ENCODE measurements around the gene SASH3. TPM values are rescaled to one million over a fixed set of nuclear protein-coding genes. Genes with fewer than 3 reads are reported as not detected.

Gene SASH3
- total and polyA plus RNA-seq, 8 donors, result 0.58 to 12.1 (median 3.5) TPM; not detected in 1

DNA sequence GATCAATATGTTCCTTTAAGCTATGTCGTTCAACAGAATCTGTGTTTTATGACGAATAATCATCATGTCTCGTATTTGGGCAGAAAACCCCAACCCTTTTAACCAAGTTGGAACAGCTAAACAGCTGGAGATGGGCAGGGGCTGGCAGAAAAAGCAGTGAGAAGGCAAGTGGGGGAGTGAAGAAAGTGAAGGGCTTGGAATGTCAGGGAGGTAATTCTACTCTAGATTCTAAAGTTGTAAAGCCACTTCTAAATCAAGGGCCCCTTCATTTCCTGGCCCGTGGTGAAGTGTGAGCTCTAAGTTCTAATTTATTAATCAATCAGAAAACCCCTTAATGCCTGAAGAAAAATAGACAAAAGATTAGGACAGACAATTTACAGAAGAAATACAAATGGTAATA, 20.4 kb downstream of the SASH3 start:
- 43 to 89% (median 78%) methylated on average over 4 of the region's 4 CpGs for WGBS, 5 donors
- intact Hi-C loops (cut with DNase I; ENCODE audit: low total_unique reads), result no loop called here
- no peak for DNase-seq
- Histone ChIP-seq H3K27me3 (no peaks in the 10 kb centered on the region), H3K27ac (no peak overlapping the region), H3K4me3 (no peak overlapping the region), H3K36me3 (peaks cover 0 to 25% (median 13%) of the 10 kb centered on the region in 4 donors), H3K4me1 (no peaks in the 10 kb centered on the region), H3K9me3 (no peaks in the 10 kb centered on the region)
- TF ChIP-seq POLR2A (IDR thresholded peaks at IDR 0.05), result no peak
- TF ChIP-seq POLR2AphosphoS5 (IDR thresholded peaks at IDR 0.05), result no peak
- TF ChIP-seq EP300 (IDR thresholded peaks at IDR 0.05), result no peak
- no peak for TF ChIP-seq CTCF (IDR thresholded peaks at IDR 0.05)

DNA sequence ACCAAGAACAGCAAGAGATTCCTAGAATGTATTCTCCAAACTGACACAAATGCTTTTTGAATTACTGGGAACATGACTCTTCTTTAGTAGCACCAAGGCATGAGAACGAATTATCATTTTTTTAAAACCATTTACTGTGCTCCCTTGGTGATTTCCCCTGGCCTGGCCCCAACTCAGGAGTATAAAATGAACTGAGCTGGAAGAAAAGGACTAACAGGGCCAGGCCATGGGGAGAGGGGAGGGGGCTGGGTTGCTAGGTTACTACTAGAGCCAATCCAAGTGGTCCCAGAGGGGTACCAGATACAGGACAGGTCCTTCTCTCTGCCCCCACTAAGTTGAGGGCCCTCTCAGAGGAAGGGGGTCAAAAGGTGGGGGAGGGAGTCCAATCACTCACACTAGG, 23.1 kb downstream of the SASH3 start:
- TF ChIP-seq POLR2A (IDR thresholded peaks at IDR 0.05) (no peak), POLR2AphosphoS5 (IDR thresholded peaks at IDR 0.05) (no peak), EP300 (IDR thresholded peaks at IDR 0.05) (no peak), CTCF (IDR thresholded peaks at IDR 0.05) (no peak)
- intact Hi-C loops (cut with DNase I; ENCODE audit: low total_unique reads), result no loop called here
- H3K27ac ChIP-seq, result no peak overlapping the region
- no peaks in the 10 kb centered on the region for H3K27me3 ChIP-seq
- peaks cover 0 to 38% (median 27%) of the 10 kb centered on the region in 4 donors for H3K36me3 ChIP-seq
- no peak overlapping the region for H3K4me3 ChIP-seq
- DNase-seq, result no peak
- H3K4me1 ChIP-seq, result no peaks in the 10 kb centered on the region
- 43 to 67% (median 63%) methylated on average over 1 of the region's 1 CpG for WGBS, 5 donors
- H3K9me3 ChIP-seq, result no peaks in the 10 kb centered on the region

GRCh38 chrX:129804806-129805205, 25.1 kb downstream of the SASH3 start:
- intact Hi-C loops (cut with DNase I; ENCODE audit: low total_unique reads), result no loop called here
- no peak for DNase-seq
- TF ChIP-seq CTCF (IDR thresholded peaks at IDR 0.05), result no peak
- no peak for TF ChIP-seq POLR2AphosphoS5 (IDR thresholded peaks at IDR 0.05)
- TF ChIP-seq POLR2A (IDR thresholded peaks at IDR 0.05), result no peak
- TF ChIP-seq EP300 (IDR thresholded peaks at IDR 0.05), result no peak
- H3K36me3 ChIP-seq, result peaks cover 0 to 44% (median 34%) of the 10 kb centered on the region in 4 donors
- whole genome bisulfite sequencing, 5 donors, result 76 to 92% (median 82%) methylated on average over 3 to 4 of the region's 4 CpGs
- H3K4me1 ChIP-seq, result no peaks in the 10 kb centered on the region
- H3K27ac ChIP-seq, result no peak overlapping the region
- no peaks in the 10 kb centered on the region for H3K27me3 ChIP-seq
- H3K9me3 ChIP-seq, result no peaks in the 10 kb centered on the region
- no peak overlapping the region for H3K4me3 ChIP-seq

- H3K36me3 ChIP-seq, result peaks cover 0 to 66% (median 61%) of the 10 kb centered on the region in 4 donors
- no peaks in the 10 kb centered on the region for H3K9me3 ChIP-seq
- peak overlapping the region in 1 of 5 donors; percentile 16 for H3K27ac ChIP-seq
- intact Hi-C loops (cut with DNase I; ENCODE audit: low total_unique reads), result no loop called here
- H3K4me3 ChIP-seq, result no peak overlapping the region
- TF ChIP-seq POLR2AphosphoS5 (IDR thresholded peaks at IDR 0.05), result no peak
- TF ChIP-seq POLR2A (IDR thresholded peaks at IDR 0.05), result no peak
- TF ChIP-seq CTCF (IDR thresholded peaks at IDR 0.05), result no peak
- no peak for TF ChIP-seq EP300 (IDR thresholded peaks at IDR 0.05)
- WGBS, 5 donors, result 39 to 82% (median 62%) methylated on average over 2 of the region's 2 CpGs
- no peak for DNase-seq
- H3K4me1 ChIP-seq, result no peaks in the 10 kb centered on the region
- no peaks in the 10 kb centered on the region for H3K27me3 ChIP-seq
Observed at GRCh38 chrX:129808158-129808828, 28.5 kb downstream of the SASH3 start.

Measured in stomach (tissue), 9 donors.